OCI-LY3 (cell line): ENCODE results near the gene TOP3A.

Experiments used
- H2AFZ ChIP-seq: fragments of 200-600, 300-600 bp; shearing (Covaris generic); 2 replicates; pipeline ENCODE4 v1.6.0; 2014; ENCODE audit warnings: antibody characterized with exemption, low read depth, low read length
- H3K27ac ChIP-seq: fragments of 200-600, 300-600 bp; sonication (generic); 2 replicates; pipeline ENCODE4 v1.5.1; 2014; ENCODE audit warnings: mild to moderate bottlenecking, low read length, moderate library complexity, mixed read lengths
- H3K27me3 ChIP-seq: fragments of 200-600, 300-600 bp; sonication (generic); 2 replicates; pipeline ENCODE4 v1.6.1; 2014; ENCODE audit warnings: low read depth, low read length, mixed read lengths
- H3K36me3 ChIP-seq: fragments of 200-600, 300-600 bp; sonication (generic); replicated peaks from 2 replicates; pipeline ENCODE3; 2014; ENCODE audit warnings: low read depth, low read length, mixed read lengths
- H3K4me1 ChIP-seq: fragments of 300-600, 200-600 bp; sonication (generic); 2 replicates; pipeline ENCODE4 v1.6.1; 2014; ENCODE audit warnings: low read length, mixed read lengths
- H3K4me2 ChIP-seq: fragments of 200-600, 300-600 bp; sonication (generic); 2 replicates; pipeline ENCODE4 v1.6.1; 2014; ENCODE audit warnings: low read length, mixed read lengths
- H3K4me3 ChIP-seq: fragments of 300-600, 200-600 bp; sonication (generic); 2 replicates; pipeline ENCODE4 v1.5.1; 2014; ENCODE audit warnings: antibody characterized with exemption, mild to moderate bottlenecking, low read length, moderate library complexity
- H3K79me2 ChIP-seq: fragments of 300-600, 200-600 bp; shearing (Covaris generic); 2 replicates; pipeline ENCODE4 v1.6.1; 2014; ENCODE audit warnings: mild to moderate bottlenecking, low read length, mixed read lengths
- H3K9ac ChIP-seq: fragments of 300-600, 200-600 bp; shearing (Covaris generic); 2 replicates; pipeline ENCODE4 v1.6.0; 2014; ENCODE audit warnings: mild to moderate bottlenecking, low read length, moderate library complexity
- H3K9me3 ChIP-seq: fragments of 200-600, 300-600 bp; shearing (Covaris generic); 2 replicates; pipeline ENCODE4 v1.6.1; 2014; ENCODE audit warnings: low read length, mixed read lengths; ENCODE audit not compliant: insufficient read depth
- H4K20me1 ChIP-seq: fragments of 200-600, 300-600 bp; sonication (generic); 2 replicates; pipeline ENCODE4 v1.6.1; 2016; ENCODE audit warnings: low read length, mixed read lengths; ENCODE audit not compliant: insufficient read depth
- EZH2phosphoT487 ChIP-seq: fragments of 200-600 bp; shearing (Covaris generic); IDR thresholded peaks from 2 replicates; pipeline ENCODE4 v1.6.1; 2018; ENCODE audit warnings: antibody characterized with exemption, mixed run types, low read depth
- TF ChIP-seq, protein P1 (sequence below): fragments of 200-600, 300-600 bp; sonication (generic); IDR thresholded peaks from 2 replicates; pipeline ENCODE4 v1.5.1; 2014; ENCODE audit warnings: antibody characterized with exemption, low read length, low read depth

TOP3A gene

DNA sequence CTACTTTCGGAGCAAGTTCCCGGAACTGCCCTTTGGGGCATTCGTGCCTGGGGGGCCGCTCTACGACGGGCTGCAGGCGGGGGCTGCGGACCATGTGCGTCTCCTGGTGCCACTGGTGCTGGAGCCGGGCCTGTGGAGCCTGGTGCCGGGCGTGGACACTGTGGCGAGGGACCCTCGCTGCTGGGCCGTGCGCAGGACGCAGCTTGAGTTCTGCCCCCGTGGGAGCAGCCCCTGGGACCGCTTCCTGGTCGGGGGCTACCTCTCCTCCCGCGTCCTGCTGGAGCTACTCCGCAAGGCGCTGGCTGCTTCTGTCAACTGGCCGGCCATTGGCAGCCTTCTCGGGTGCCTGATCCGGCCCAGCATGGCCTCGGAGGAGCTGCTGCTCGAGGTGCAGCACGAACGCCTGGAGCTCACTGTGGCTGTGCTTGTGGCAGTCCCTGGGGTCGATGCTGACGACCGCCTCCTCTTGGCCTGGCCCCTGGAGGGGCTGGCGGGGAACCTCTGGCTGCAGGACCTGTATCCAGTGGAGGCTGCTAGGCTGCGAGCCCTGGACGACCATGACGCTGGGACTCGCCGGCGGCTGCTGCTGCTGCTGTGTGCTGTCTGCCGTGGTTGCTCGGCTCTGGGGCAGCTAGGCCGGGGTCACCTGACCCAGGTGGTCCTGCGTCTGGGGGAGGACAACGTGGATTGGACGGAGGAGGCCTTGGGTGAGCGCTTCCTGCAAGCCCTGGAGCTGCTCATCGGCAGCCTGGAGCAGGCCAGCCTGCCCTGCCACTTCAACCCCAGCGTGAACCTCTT is 50.7 kb downstream of the TOP3A start:
- no peaks in the 10 kb centered on the region for H3K27me3 ChIP-seq
- H3K9me3 ChIP-seq = no peaks in the 10 kb centered on the region
- no peaks in the 10 kb centered on the region for H3K79me2 ChIP-seq
- H3K27ac ChIP-seq = no peak overlapping the region
- H3K9ac ChIP-seq = no peak overlapping the region
- no peaks in the 10 kb centered on the region for H3K36me3 ChIP-seq
- H3K4me3 ChIP-seq = no peak overlapping the region
- peaks cover 5% of the 10 kb centered on the region for H3K4me1 ChIP-seq
- no peak overlapping the region for H3K4me2 ChIP-seq
- no peaks in the 10 kb centered on the region for H4K20me1 ChIP-seq
- TF ChIP-seq, protein P1, sequence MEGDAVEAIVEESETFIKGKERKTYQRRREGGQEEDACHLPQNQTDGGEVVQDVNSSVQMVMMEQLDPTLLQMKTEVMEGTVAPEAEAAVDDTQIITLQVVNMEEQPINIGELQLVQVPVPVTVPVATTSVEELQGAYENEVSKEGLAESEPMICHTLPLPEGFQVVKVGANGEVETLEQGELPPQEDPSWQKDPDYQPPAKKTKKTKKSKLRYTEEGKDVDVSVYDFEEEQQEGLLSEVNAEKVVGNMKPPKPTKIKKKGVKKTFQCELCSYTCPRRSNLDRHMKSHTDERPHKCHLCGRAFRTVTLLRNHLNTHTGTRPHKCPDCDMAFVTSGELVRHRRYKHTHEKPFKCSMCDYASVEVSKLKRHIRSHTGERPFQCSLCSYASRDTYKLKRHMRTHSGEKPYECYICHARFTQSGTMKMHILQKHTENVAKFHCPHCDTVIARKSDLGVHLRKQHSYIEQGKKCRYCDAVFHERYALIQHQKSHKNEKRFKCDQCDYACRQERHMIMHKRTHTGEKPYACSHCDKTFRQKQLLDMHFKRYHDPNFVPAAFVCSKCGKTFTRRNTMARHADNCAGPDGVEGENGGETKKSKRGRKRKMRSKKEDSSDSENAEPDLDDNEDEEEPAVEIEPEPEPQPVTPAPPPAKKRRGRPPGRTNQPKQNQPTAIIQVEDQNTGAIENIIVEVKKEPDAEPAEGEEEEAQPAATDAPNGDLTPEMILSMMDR = no peak
- no peak for TF ChIP-seq EZH2phosphoT487
- H2AFZ ChIP-seq = no peak overlapping the region

GRCh38 chr17:18262641-18263040 is 52.2 kb downstream of the TOP3A start:
- peaks cover 5% of the 10 kb centered on the region for H3K4me1 ChIP-seq
- H3K9me3 ChIP-seq = no peaks in the 10 kb centered on the region
- H3K36me3 ChIP-seq = no peaks in the 10 kb centered on the region
- H3K9ac ChIP-seq = no peak overlapping the region
- TF ChIP-seq, protein P1 = no peak
- TF ChIP-seq EZH2phosphoT487 = no peak
- H3K27me3 ChIP-seq = no peaks in the 10 kb centered on the region
- H3K4me2 ChIP-seq = no peak overlapping the region
- H3K79me2 ChIP-seq = peaks cover 7% of the 10 kb centered on the region; the same call in 1 of the 2 replicates
- no peak overlapping the region for H2AFZ ChIP-seq
- H4K20me1 ChIP-seq = no peaks in the 10 kb centered on the region
- no peak overlapping the region for H3K4me3 ChIP-seq
- no peak overlapping the region for H3K27ac ChIP-seq

DNA sequence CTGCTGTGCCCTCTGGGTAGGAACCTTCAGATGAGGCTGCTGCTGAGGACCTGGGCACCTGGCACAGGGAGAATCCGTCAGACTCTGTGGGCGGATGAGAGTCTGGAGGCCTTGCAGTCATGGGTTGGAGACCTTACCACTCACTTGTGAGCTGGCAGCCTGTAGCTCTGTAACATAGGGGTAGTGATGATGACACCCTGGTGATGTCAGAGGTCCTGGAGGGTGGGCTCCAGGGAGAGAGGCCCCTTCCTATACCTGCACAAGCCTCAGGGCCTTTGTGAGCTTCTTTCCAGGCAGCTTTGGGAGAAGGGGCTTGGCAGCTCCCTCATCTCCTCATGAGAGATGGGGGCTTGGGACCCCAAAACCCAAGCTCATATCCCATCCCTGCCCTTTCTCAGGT is 52.7 kb downstream of the TOP3A start:
- no peak overlapping the region for H3K4me3 ChIP-seq
- TF ChIP-seq EZH2phosphoT487 = no peak
- TF ChIP-seq, protein P1 = no peak

DNA sequence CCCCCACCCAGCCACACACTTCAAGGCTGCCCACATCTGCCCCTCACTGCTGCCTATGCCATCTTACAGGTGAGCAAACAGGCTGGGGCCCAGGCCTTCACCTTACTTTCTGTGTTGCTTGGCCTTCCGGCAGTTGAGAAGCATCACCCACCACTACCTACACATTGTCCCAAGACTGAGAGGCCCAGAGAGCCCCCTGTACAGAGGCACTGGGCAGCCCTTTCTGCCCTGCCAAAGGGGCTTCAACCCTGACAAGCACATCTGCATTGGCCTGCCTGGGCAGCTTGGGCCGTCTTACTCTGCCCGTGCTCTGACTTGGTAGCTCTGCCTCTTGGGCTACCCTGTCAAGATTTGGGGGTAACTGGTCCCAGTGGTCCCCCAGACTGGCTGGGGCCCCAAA is 53.1 kb downstream of the TOP3A start:
- Histone ChIP-seq H3K79me2 (peaks cover 12% of the 10 kb centered on the region; the same call in 1 of the 2 replicates), H3K9me3 (no peaks in the 10 kb centered on the region), H3K27ac (no peak overlapping the region), H3K4me1 (peaks cover 10% of the 10 kb centered on the region), H3K27me3 (no peaks in the 10 kb centered on the region), H3K9ac (no peak overlapping the region), H3K4me2 (peak overlapping the region; percentile 63), H3K4me3 (peak overlapping the region; percentile 82), H3K36me3 (no peaks in the 10 kb centered on the region), H4K20me1 (no peaks in the 10 kb centered on the region), H2AFZ (no peak overlapping the region)
- TF ChIP-seq, protein P1 = no peak
- no peak for TF ChIP-seq EZH2phosphoT487

More for the DNA sequence above, 52.7 kb downstream of the TOP3A start:
- Histone ChIP-seq H3K27ac (no peak overlapping the region), H3K4me2 (no peak overlapping the region), H3K9me3 (no peaks in the 10 kb centered on the region), H4K20me1 (no peaks in the 10 kb centered on the region), H3K27me3 (no peaks in the 10 kb centered on the region), H3K36me3 (no peaks in the 10 kb centered on the region), H3K9ac (no peak overlapping the region), H2AFZ (no peak overlapping the region), H3K4me1 (peaks cover 8% of the 10 kb centered on the region), H3K79me2 (peaks cover 12% of the 10 kb centered on the region; the same call in 1 of the 2 replicates)
